Motor neuron (in vitro differentiated cells): Measurements from ENCODE around the gene SP110. TPM values are rescaled to one million over a fixed set of nuclear protein-coding genes. Genes with fewer than 3 reads are reported as not detected.
A peak's percentile ranks its signal among the peaks of the same experiment; 100 is the strongest.
"Not testable (repeated sequence)": the region's sequence is repeated elsewhere in the genome, so short reads cannot be mapped to it uniquely, and the experiment has no call there.

Experiments used
- ATAC-seq, 8 experiments: fragments of 200-7000 bp; cut with Tn5 transposase; replicated peaks in 6 of 8; 2 replicates each; pipeline ENCODE4 v1.8.0; 2021; ENCODE audit warnings: mild to moderate bottlenecking in 8 of 8, moderate library complexity in 8 of 8
- H3K27ac ChIP-seq, 2 donors: fragments of 250-450 bp; sonication (Bioruptor Pico); 2 replicates each; pipeline ENCODE4 v1.9.0; 2021; ENCODE audit warnings: antibody characterized with exemption in 2 of 2, mild to moderate bottlenecking in 2 of 2, moderate library complexity in 1 of 2
- H3K4me1 ChIP-seq, 2 donors: fragments of 250-450 bp; sonication (Bioruptor Pico); replicated peaks in 1 of 2; 2 replicates each; pipeline ENCODE4 v1.6.1; 2021; ENCODE audit warnings: antibody characterized with exemption in 2 of 2, mild to moderate bottlenecking in 2 of 2, moderate library complexity in 1 of 2
- H3K4me3 ChIP-seq, 5 donors: fragments of 250-450 bp; sonication (Bioruptor Pico); 2 replicates each; pipeline ENCODE4 v1.9.0; 2021; ENCODE audit warnings: antibody characterized with exemption in 5 of 5, mild to moderate bottlenecking in 5 of 5, moderate library complexity in 4 of 5
- WGBS, 10 experiments: fragments of 450-650 bp; shearing (Covaris generic); methylation state at CpG; one replicate each; pipeline ENCODE4 v1.0.0; 2022; 5-methylcytosine and 5-hydroxymethylcytosine counted together
- in situ Hi-C, 9 experiments: fragments of 400-800 bp; cut with MboI; loops; one replicate each; pipeline ENCODE4 v1.15.0; 2021; ENCODE audit warnings: low sequenced_read_pairs in 9 of 9, low pct_unique_long_range_greater_than_20kb in 2 of 9; ENCODE audit not compliant: unreplicated experiment in 9 of 9
- total RNA-seq, 8 experiments: library from RNA; unstranded; fragments of 300-600 nt; gene quantifications; 2 replicates each; pipeline versions ENCODE4 v1.2.3 to v1.2.4, GENCODE V29; 2022

The SP110 gene
- total RNA-seq, 8 experiments from 2014 or later: 0.11 to 40.0 (median 5.9) TPM

- ATAC-seq: peak in 3 of 8 experiments; percentile 57 to 88 (median 87)
- Histone ChIP-seq H3K27ac (no peak overlapping the region), H3K4me3 (no peak overlapping the region)
Measured at GRCh38 chr2:230128623-230129342, 91.0 kb downstream of the SP110 start.

GRCh38 chr2:230127195-230127594 is 92.6 kb downstream of the SP110 start:
- Histone ChIP-seq H3K27ac (no peak overlapping the region), H3K4me1 (no peaks in the 10 kb centered on the region), H3K4me3 (no peak overlapping the region)
- in situ Hi-C loops: no loop called here
- ATAC-seq: no peak
- WGBS, 10 experiments: 33 to 100% (median 80%) methylated on average over 1 of the region's 1 CpG; no CpG with 5 or more reads in 4 of the 10 experiments

More at GRCh38 chr2:230128623-230129342, 91.0 kb downstream of the SP110 start:
- WGBS, 10 experiments: 0 to 87% (median 43%) methylated on average over 1 to 7 of the region's 7 CpGs; no CpG with 5 or more reads in 2 of the 10 experiments
- in situ Hi-C loops: no loop called here
- H3K4me1 ChIP-seq: no peaks in the 10 kb centered on the region

- in situ Hi-C loops: no loop called here
- Histone ChIP-seq H3K27ac (no peak overlapping the region), H3K4me3 (no peak overlapping the region), H3K4me1 (no peaks in the 10 kb centered on the region)
- ATAC-seq: no peak
- WGBS, 10 experiments: 47 to 93% (median 79%) methylated on average over 1 to 11 of the region's 11 CpGs
Measured at GRCh38 chr2:230124757-230125431, 94.9 kb downstream of the SP110 start.

- Histone ChIP-seq H3K27ac (no peak overlapping the region), H3K4me1 (no peaks in the 10 kb centered on the region), H3K4me3 (no peak overlapping the region)
- ATAC-seq: no peak
- in situ Hi-C loops: no loop called here
- WGBS, 10 experiments: 65 to 97% (median 89%) methylated on average over 2 to 5 of the region's 6 CpGs; no CpG with 5 or more reads in 2 of the 10 experiments
Measured at GRCh38 chr2:230124235-230124634, 95.5 kb downstream of the SP110 start.

- ATAC-seq: peak in 2 of 8 experiments; percentile 34 to 71
- H3K4me3 ChIP-seq, H3K27ac ChIP-seq, H3K4me1 ChIP-seq, in situ Hi-C loops: not testable (repeated sequence)
- WGBS, 10 experiments: 60 to 100% (median 95%) methylated on average over 1 to 2 of the region's 2 CpGs; no CpG with 5 or more reads in 7 of the 10 experiments
Measured at GRCh38 chr2:230120376-230120775, 99.4 kb downstream of the SP110 start.

- 80 to 100% (median 80%) methylated on average over 1 of the region's 1 CpG; no CpG with 5 or more reads in 7 of the 10 experiments for WGBS, 10 experiments
- in situ Hi-C loops, H3K4me1 ChIP-seq, ATAC-seq, H3K27ac ChIP-seq, H3K4me3 ChIP-seq: not testable (repeated sequence)
Measured at GRCh38 chr2:230119827-230120226, 100.0 kb downstream of the SP110 start.

Other genes starting within 250 kb of the SP110 start
- 10 to 100 TPM in 5 of 8 experiments, under 1 TPM in 3; 0.10 to 59.9 (median 26.5) TPM for gene SLC16A14, start 151.1 kb downstream of the SP110 start, total RNA-seq
- gene SP140, start 5.8 kb upstream of the SP110 start, total RNA-seq: 1 to 10 TPM in 1 of 8 experiments, under 1 TPM in 6, not detected in 1; 0.38 to 1.4 (median 0.76) TPM
- 10 to 100 TPM in 1 of 8 experiments, 1 to 10 TPM in 6, under 1 TPM in 1; 0.43 to 28.4 (median 2.2) TPM for gene SP140L, start 107.2 kb upstream of the SP110 start, total RNA-seq
- gene SP100, start 196.2 kb upstream of the SP110 start, total RNA-seq: 100 to 1,000 TPM in 1 of 8 experiments, 10 to 100 TPM in 3, 1 to 10 TPM in 1, under 1 TPM in 3; 0.05 to 166 (median 13.1) TPM